Upper lobe of left lung (tissue), 6 donors: ENCODE measurements around the gene MYO7A. TPM values are rescaled to one million over a fixed set of nuclear protein-coding genes. Genes with fewer than 3 reads are reported as not detected.

Experiments
- ATAC-seq, 2 donors: fragments of 200-7000 bp; cut with Tn5 transposase; one replicate each; pipeline ENCODE4 v1.9.1; 2022; ENCODE audit warnings: mild to moderate bottlenecking in 2 of 2, moderate library complexity in 2 of 2; ENCODE audit not compliant: low FRiP score in 2 of 2
- DNase-seq, 2 donors: peaks; one replicate each; pipeline ENCODE4 v3.0.0-alpha.2; 2019 to 2020
- H3K27ac ChIP-seq, 4 donors: fragments of 200-600 bp; sonication (generic); one replicate each; pipeline ENCODE4 v1.5.1; 2016 to 2019
- H3K27me3 ChIP-seq, 4 donors: fragments of 200-600 bp; sonication (generic); one replicate each; pipeline ENCODE4 v1.5.1; 2017 to 2019
- H3K36me3 ChIP-seq, 4 donors: fragments of 200-600 bp; sonication (generic); one replicate each; pipeline ENCODE4 v1.5.1; 2016 to 2019
- H3K4me1 ChIP-seq, 4 donors: fragments of 200-600 bp; sonication (generic); one replicate each; pipeline ENCODE4 v1.5.1; 2018 to 2019
- H3K4me3 ChIP-seq, 4 donors: fragments of 200-600 bp; sonication (generic); one replicate each; pipeline ENCODE4 v1.5.1; 2017 to 2019; ENCODE audit warnings: mild to moderate bottlenecking in 2 of 4, moderate library complexity in 1 of 4
- H3K9me3 ChIP-seq, 4 donors: fragments of 200-600 bp; sonication (generic); one replicate each; pipeline ENCODE4 v1.5.1; 2018 to 2019
- CTCF ChIP-seq, 6 experiments: fragments of 450-650 bp in 4 of 6; fragments of 200-600 bp in 2 of 6; sonication (generic) in 2 of 6; IDR thresholded peaks; one replicate each; pipeline ENCODE4 v1.5.1; 2016 to 2019; ENCODE audit warnings: antibody characterized with exemption in 6 of 6
- EP300 ChIP-seq, 4 donors: sonication (generic); formaldehyde crosslinking; IDR thresholded peaks; one replicate each; pipeline ENCODE4 v1.5.1; 2017; ENCODE audit warnings: antibody characterized with exemption in 4 of 4, control low read depth in 2 of 4
- POLR2A ChIP-seq, 4 donors: fragments of 450-650 bp; IDR thresholded peaks; one replicate each; pipeline ENCODE4 v1.5.1; 2016 to 2017; ENCODE audit warnings: antibody characterized with exemption in 4 of 4, mild to moderate bottlenecking in 2 of 4
- POLR2AphosphoS5 ChIP-seq, 2 donors: sonication (generic); formaldehyde crosslinking; IDR thresholded peaks; one replicate each; pipeline ENCODE4 v1.5.1; 2017; ENCODE audit warnings: antibody characterized with exemption in 2 of 2
- WGBS, 2 donors: methylation state at CpG; one replicate each; pipeline ENCODE4 v1.1.5; 2017 to 2018; 5-methylcytosine and 5-hydroxymethylcytosine counted together
- total RNA-seq, 6 donors: library from RNA; depleted of rRNA in 4 of 6; stranded (reverse); fragments of >200 nt in 4 of 6; gene quantifications; one replicate each; pipeline versions ENCODE4 v1.1.0 to v1.2.1, GENCODE V29; 2016 to 2021
- donor health status: DM: no; HTN: no; CAD: no; lungs with moderate emphysema.
- donor health status: DM: no; HTN: yes; CAD: no; lungs with severe emphysema.

The MYO7A gene
- total RNA-seq, 6 donors from 2014 or later = 2.4 to 27.2 (median 6.2) TPM

GRCh38 chr11:77198440-77198849, 70.4 kb downstream of the MYO7A start:
- no peaks in the 10 kb centered on the region for H3K36me3 ChIP-seq
- ATAC-seq (no peak), DNase-seq (peak in 1 of 2 donors; percentile 18)
- H3K4me3 ChIP-seq = no peak overlapping the region
- H3K27me3 ChIP-seq = no peaks in the 10 kb centered on the region
- WGBS, 2 donors = 69 to 78% methylated on average over 10 to 11 of the region's 11 CpGs
- H3K9me3 ChIP-seq = no peaks in the 10 kb centered on the region
- TF ChIP-seq POLR2AphosphoS5 (IDR thresholded peaks at IDR 0.05) (no peak), CTCF (IDR thresholded peaks at IDR 0.05) (peak in 1 of 6 experiments; percentile 6)
- no peaks in the 10 kb centered on the region for H3K4me1 ChIP-seq
- H3K27ac ChIP-seq = no peak overlapping the region

- WGBS, 2 donors = 83 to 96% methylated on average over 1 to 13 of the region's 13 CpGs
- H3K4me3 ChIP-seq = no peak overlapping the region
- H3K4me1 ChIP-seq = no peaks in the 10 kb centered on the region
- no peak for ATAC-seq
- H3K9me3 ChIP-seq = no peaks in the 10 kb centered on the region
- no peak for TF ChIP-seq EP300 (IDR thresholded peaks at IDR 0.05)
- no peak for TF ChIP-seq POLR2A (IDR thresholded peaks at IDR 0.05)
- no peak for TF ChIP-seq CTCF (IDR thresholded peaks at IDR 0.05)
- no peak for TF ChIP-seq POLR2AphosphoS5 (IDR thresholded peaks at IDR 0.05)
- DNase-seq = peak in 1 of 2 donors; percentile 17
- no peaks in the 10 kb centered on the region for H3K36me3 ChIP-seq
- no peaks in the 10 kb centered on the region for H3K27me3 ChIP-seq
- no peak overlapping the region for H3K27ac ChIP-seq
Observed at GRCh38 chr11:77199137-77199745, 71.2 kb downstream of the MYO7A start.

- Histone ChIP-seq H3K27ac (no peak overlapping the region), H3K4me3 (no peak overlapping the region), H3K36me3 (no peaks in the 10 kb centered on the region), H3K4me1 (no peaks in the 10 kb centered on the region), H3K9me3 (no peaks in the 10 kb centered on the region), H3K27me3 (no peaks in the 10 kb centered on the region)
- no peak for ATAC-seq
- WGBS, 2 donors = 84 to 88% methylated on average over 11 to 12 of the region's 12 CpGs
- no peak for TF ChIP-seq EP300 (IDR thresholded peaks at IDR 0.05)
- no peak for TF ChIP-seq POLR2AphosphoS5 (IDR thresholded peaks at IDR 0.05)
- no peak for TF ChIP-seq POLR2A (IDR thresholded peaks at IDR 0.05)
- TF ChIP-seq CTCF (IDR thresholded peaks at IDR 0.05) = no peak
- no peak for DNase-seq
Observed at GRCh38 chr11:77200351-77201268, 72.6 kb downstream of the MYO7A start.

- Histone ChIP-seq H3K4me3 (no peak overlapping the region), H3K27ac (no peak overlapping the region), H3K36me3 (no peaks in the 10 kb centered on the region), H3K27me3 (no peaks in the 10 kb centered on the region), H3K4me1 (no peaks in the 10 kb centered on the region), H3K9me3 (no peaks in the 10 kb centered on the region)
- TF ChIP-seq POLR2AphosphoS5 (IDR thresholded peaks at IDR 0.05) (no peak), CTCF (IDR thresholded peaks at IDR 0.05) (no peak), POLR2A (IDR thresholded peaks at IDR 0.05) (no peak)
- ATAC-seq (no peak), DNase-seq (peak in 1 of 2 donors; percentile 17)
- WGBS, 2 donors = 85 to 91% methylated on average over 10 to 11 of the region's 11 CpGs
Observed at GRCh38 chr11:77201370-77201769, 73.3 kb downstream of the MYO7A start.
